PFSK-1 (cell line): Measurements from ENCODE around the gene ZNF474.

Source experiments
- TAF1 ChIP-seq: IDR thresholded peaks from 2 replicates; pipeline ENCODE4 v1.6.1; 2012; ENCODE audit warnings: low read length, control low read depth, borderline replicate concordance; ENCODE audit not compliant: insufficient read depth
- TF ChIP-seq, protein P1 (sequence below), 2 experiments: IDR thresholded peaks; 2 replicates each; pipeline versions ENCODE4 v1.6.1 to v1.8.0; 2011 to 2012; ENCODE audit warnings: low read depth in 2 of 2, low read length in 2 of 2, control low read depth in 1 of 2, inconsistent platforms in 1 of 2, mild to moderate bottlenecking in 1 of 2, moderate library complexity in 1 of 2; ENCODE audit not compliant: insufficient read depth in 1 of 2

DNA sequence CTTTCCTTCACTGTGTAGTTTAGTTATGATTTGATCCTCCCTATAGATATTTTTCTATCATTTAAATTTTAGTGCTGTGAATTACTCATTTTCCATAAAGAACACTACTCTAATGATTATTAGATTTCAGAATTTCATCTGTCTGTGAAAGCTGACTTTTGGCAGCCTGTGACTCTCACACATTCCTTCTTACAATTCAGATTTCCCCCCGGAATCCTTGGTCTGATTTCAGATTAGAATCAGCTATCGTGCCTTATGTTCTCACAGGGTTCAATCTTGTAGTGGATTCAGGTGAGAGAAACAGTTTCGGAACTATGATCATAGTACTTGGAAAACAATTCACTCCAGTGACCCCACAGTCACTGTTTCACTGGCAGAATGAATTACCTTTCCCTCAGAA lies 26.2 kb downstream of the ZNF474 start:
- TF ChIP-seq TAF1 = no peak
- TF ChIP-seq, protein P1, sequence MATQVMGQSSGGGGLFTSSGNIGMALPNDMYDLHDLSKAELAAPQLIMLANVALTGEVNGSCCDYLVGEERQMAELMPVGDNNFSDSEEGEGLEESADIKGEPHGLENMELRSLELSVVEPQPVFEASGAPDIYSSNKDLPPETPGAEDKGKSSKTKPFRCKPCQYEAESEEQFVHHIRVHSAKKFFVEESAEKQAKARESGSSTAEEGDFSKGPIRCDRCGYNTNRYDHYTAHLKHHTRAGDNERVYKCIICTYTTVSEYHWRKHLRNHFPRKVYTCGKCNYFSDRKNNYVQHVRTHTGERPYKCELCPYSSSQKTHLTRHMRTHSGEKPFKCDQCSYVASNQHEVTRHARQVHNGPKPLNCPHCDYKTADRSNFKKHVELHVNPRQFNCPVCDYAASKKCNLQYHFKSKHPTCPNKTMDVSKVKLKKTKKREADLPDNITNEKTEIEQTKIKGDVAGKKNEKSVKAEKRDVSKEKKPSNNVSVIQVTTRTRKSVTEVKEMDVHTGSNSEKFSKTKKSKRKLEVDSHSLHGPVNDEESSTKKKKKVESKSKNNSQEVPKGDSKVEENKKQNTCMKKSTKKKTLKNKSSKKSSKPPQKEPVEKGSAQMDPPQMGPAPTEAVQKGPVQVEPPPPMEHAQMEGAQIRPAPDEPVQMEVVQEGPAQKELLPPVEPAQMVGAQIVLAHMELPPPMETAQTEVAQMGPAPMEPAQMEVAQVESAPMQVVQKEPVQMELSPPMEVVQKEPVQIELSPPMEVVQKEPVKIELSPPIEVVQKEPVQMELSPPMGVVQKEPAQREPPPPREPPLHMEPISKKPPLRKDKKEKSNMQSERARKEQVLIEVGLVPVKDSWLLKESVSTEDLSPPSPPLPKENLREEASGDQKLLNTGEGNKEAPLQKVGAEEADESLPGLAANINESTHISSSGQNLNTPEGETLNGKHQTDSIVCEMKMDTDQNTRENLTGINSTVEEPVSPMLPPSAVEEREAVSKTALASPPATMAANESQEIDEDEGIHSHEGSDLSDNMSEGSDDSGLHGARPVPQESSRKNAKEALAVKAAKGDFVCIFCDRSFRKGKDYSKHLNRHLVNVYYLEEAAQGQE (IDR thresholded peaks at IDR 0.05; ENCODE audit: insufficient read depth in 1 of 2, low read depth in 2 of 2, low read length in 2 of 2) = no peak
